H9 (cell line): ENCODE results near the gene CDK17. TPM values are rescaled to one million over a fixed set of nuclear protein-coding genes. Genes with fewer than 3 reads are reported as not detected.

Experiments
- DNase-seq: peaks from one replicate; pipeline ENCODE4 v3.0.0-alpha.2; 2017
- H2AFZ ChIP-seq: one replicate; pipeline ENCODE4 v1.6.1; 2013; ENCODE audit warnings: mild to moderate bottlenecking, low read length, control low read depth, moderate library complexity
- H2AK5ac ChIP-seq: 2 replicates; pipeline ENCODE4 v1.6.1; 2013; ENCODE audit warnings: low read length, control low read depth, mixed read lengths; ENCODE audit not compliant: insufficient read length
- H2BK120ac ChIP-seq: one replicate; pipeline ENCODE4 v1.6.1; 2013; ENCODE audit warnings: low read depth, mild to moderate bottlenecking, low read length, control low read depth, inconsistent platforms; ENCODE audit not compliant: poor library complexity, severe bottlenecking
- H2BK12ac ChIP-seq: 2 replicates; pipeline ENCODE4 v1.6.1; 2013; ENCODE audit warnings: low read length, control low read depth, mixed read lengths, low read depth; ENCODE audit not compliant: insufficient read length
- H2BK15ac ChIP-seq: 2 replicates; pipeline ENCODE4 v1.6.1; 2013; ENCODE audit warnings: low read depth, low read length, control low read depth
- H2BK20ac ChIP-seq: one replicate; pipeline ENCODE4 v1.6.1; 2013; ENCODE audit warnings: low read depth, mild to moderate bottlenecking, low read length, control low read depth, inconsistent platforms; ENCODE audit not compliant: poor library complexity, severe bottlenecking
- H2BK5ac ChIP-seq: 2 replicates; pipeline ENCODE4 v1.6.1; 2013; ENCODE audit warnings: low read length, control low read depth, mixed read lengths; ENCODE audit not compliant: insufficient read length
- H3K14ac ChIP-seq: 2 replicates; pipeline ENCODE4 v1.6.1; 2013; ENCODE audit warnings: low read length, control low read depth; ENCODE audit not compliant: insufficient read depth
- H3K18ac ChIP-seq: 2 replicates; pipeline ENCODE4 v1.6.1; 2013; ENCODE audit warnings: low read depth, mild to moderate bottlenecking, mixed read lengths, low read length, control low read depth; ENCODE audit not compliant: insufficient read length
- H3K23ac ChIP-seq: 2 replicates; pipeline ENCODE4 v1.6.1; 2013; ENCODE audit warnings: low read length, control low read depth, mixed read lengths, low read depth; ENCODE audit not compliant: insufficient read length
- H3K23me2 ChIP-seq: 2 replicates; pipeline ENCODE4 v1.6.1; 2013; ENCODE audit warnings: low read depth, mild to moderate bottlenecking, mixed read lengths, low read length, control low read depth; ENCODE audit not compliant: insufficient read length, poor library complexity, severe bottlenecking
- H3K27ac ChIP-seq: 2 replicates; pipeline ENCODE4 v1.5.1; 2013; ENCODE audit warnings: low read length, control low read depth, mixed read lengths, low read depth; ENCODE audit not compliant: insufficient read length
- H3K27me3 ChIP-seq: 2 replicates; pipeline ENCODE4 v1.6.1; 2013; ENCODE audit warnings: low read length, control low read depth, inconsistent platforms; ENCODE audit not compliant: insufficient read depth
- H3K4ac ChIP-seq: 2 replicates; pipeline ENCODE4 v1.6.1; 2013; ENCODE audit warnings: low read depth, mild to moderate bottlenecking, control low read depth, inconsistent platforms, low read length, moderate library complexity
- H3K4me1 ChIP-seq: 2 replicates; pipeline ENCODE4 v1.6.1; 2013; ENCODE audit warnings: low read length, control low read depth, inconsistent platforms; ENCODE audit not compliant: insufficient read depth
- H3K4me2 ChIP-seq: 2 replicates; pipeline ENCODE4 v1.6.1; 2013; ENCODE audit warnings: low read length, control low read depth, mixed read lengths; ENCODE audit not compliant: insufficient read length, insufficient read depth
- H3K56ac ChIP-seq: 2 replicates; pipeline ENCODE4 v1.6.1; 2013; ENCODE audit warnings: low read depth, mild to moderate bottlenecking, mixed read lengths, low read length, control low read depth; ENCODE audit not compliant: insufficient read length
- H3K79me1 ChIP-seq: 2 replicates; pipeline ENCODE4 v1.6.1; 2013; ENCODE audit warnings: low read depth, mild to moderate bottlenecking, moderate library complexity, low read length, control low read depth, inconsistent platforms; ENCODE audit not compliant: insufficient read depth, poor library complexity, severe bottlenecking
- H3K79me2 ChIP-seq: 2 replicates; pipeline ENCODE4 v1.6.1; 2013; ENCODE audit warnings: low read length, control low read depth, inconsistent platforms; ENCODE audit not compliant: insufficient read depth
- H3K9ac ChIP-seq: 2 replicates; pipeline ENCODE4 v1.6.1; 2013; ENCODE audit warnings: low read length, control low read depth, mixed read lengths; ENCODE audit not compliant: insufficient read length; ENCODE audit errors: extremely low read depth
- H3K9me3 ChIP-seq: one replicate; pipeline ENCODE4 v1.6.1; 2013; ENCODE audit warnings: low read depth, low read length, inconsistent platforms; ENCODE audit not compliant: control insufficient read depth
- H3T11ph ChIP-seq: one replicate; pipeline ENCODE4 v1.6.1; 2013; ENCODE audit warnings: mild to moderate bottlenecking, low read length, control low read depth, inconsistent platforms
- H4K20me1 ChIP-seq: one replicate; pipeline ENCODE4 v1.6.1; 2013; ENCODE audit not compliant: control insufficient read depth, insufficient read length, insufficient read depth
- H4K5ac ChIP-seq: 2 replicates; pipeline ENCODE4 v1.6.1; 2013; ENCODE audit warnings: low read depth, mild to moderate bottlenecking, mixed read lengths, low read length, control low read depth; ENCODE audit not compliant: insufficient read length
- H4K8ac ChIP-seq: replicated peaks from 2 replicates; pipeline ENCODE4 v1.6.1; 2013; ENCODE audit warnings: low read length, control low read depth, mixed read lengths, low read depth; ENCODE audit not compliant: insufficient read length
- H4K91ac ChIP-seq: 2 replicates; pipeline ENCODE4 v1.6.1; 2013; ENCODE audit warnings: low read depth, mild to moderate bottlenecking, moderate library complexity, mixed read lengths, low read length, control low read depth; ENCODE audit not compliant: insufficient read length
- H3K27ac Mint-ChIP-seq, 3 experiments: 2 replicates in 2 of 3; 3 replicates in 1 of 3; pipeline ENCODE4 v1.8.0; 2020 to 2021; ENCODE audit warnings: mixed read lengths in 3 of 3, mild to moderate bottlenecking in 1 of 3, moderate library complexity in 1 of 3
- H3K27me3 Mint-ChIP-seq: 2 replicates; pipeline ENCODE4 v1.8.0; 2021; ENCODE audit warnings: low read depth, mild to moderate bottlenecking, moderate library complexity, mixed read lengths
- H3K36me3 Mint-ChIP-seq, 3 experiments: 2 replicates in 2 of 3; 3 replicates in 1 of 3; pipeline ENCODE4 v1.8.0; 2020 to 2021; ENCODE audit warnings: low read depth in 3 of 3, mixed read lengths in 3 of 3; ENCODE audit not compliant: insufficient read depth in 1 of 3
- H3K4me1 Mint-ChIP-seq, 2 experiments: 2 replicates each; pipeline ENCODE4 v1.8.0; 2020; ENCODE audit warnings: mixed read lengths in 2 of 2
- H3K4me3 Mint-ChIP-seq, 2 experiments: 2 replicates in 1 of 2; 3 replicates in 1 of 2; pipeline ENCODE4 v1.8.0; 2020 to 2021; ENCODE audit warnings: mild to moderate bottlenecking in 2 of 2, mixed read lengths in 2 of 2, moderate library complexity in 1 of 2
- H3K9me3 Mint-ChIP-seq, 2 experiments: 2 replicates in 1 of 2; 3 replicates in 1 of 2; pipeline ENCODE4 v1.8.0; 2020; ENCODE audit warnings: mild to moderate bottlenecking in 2 of 2, mixed read lengths in 2 of 2, moderate library complexity in 1 of 2
- CTCF ChIP-seq: fragments of 200-600 bp; sonication (generic); conservative IDR thresholded peaks from 3 replicates; pipeline ENCODE4 v1.8.0; 2021; ENCODE audit warnings: antibody characterized with exemption, mild to moderate bottlenecking
- WGBS: extraction: QIAGEN DNeasy Blood & Tissue Kit; methylation state at CpG from one replicate; pipeline ENCODE4 v1.1.7; 2013; ENCODE audit warnings: missing lambda C conversion rate, low lambda C conversion rate, mixed read lengths; ENCODE audit not compliant: insufficient read length; ENCODE audit errors: extremely low coverage; 5-methylcytosine and 5-hydroxymethylcytosine counted together
- total RNA-seq: library from RNA; stranded (reverse); gene quantifications from 2 replicates; pipeline ENCODE4 v1.2.1, GENCODE V29; 2021

The CDK17 gene
- total RNA-seq, 1 experiment from 2014 or later: 28.8 TPM

GRCh38 chr12:96425951-96426350 lies 25.7 kb upstream of the CDK17 start:
- H3K9me3 Mint-ChIP-seq: no peaks in the 10 kb centered on the region
- Histone ChIP-seq H3T11ph (no peak overlapping the region), H3K23ac (no peak overlapping the region), H3K4me1 (no peaks in the 10 kb centered on the region; the same call in 1 of the 2 replicates), H3K4me2 (no peak overlapping the region), H2AK5ac (no peak overlapping the region), H2BK120ac (no peak overlapping the region), H2BK20ac (peak overlapping the region; percentile 26), H3K14ac (no peak overlapping the region), H2BK12ac (no peak overlapping the region), H3K27me3 (no peaks in the 10 kb centered on the region), H2AFZ (no peak overlapping the region), H3K79me2 (no peaks in the 10 kb centered on the region), H4K8ac (no peak overlapping the region), H3K9ac (no peak overlapping the region), H2BK5ac (no peak overlapping the region), H3K18ac (no peak overlapping the region), H3K79me1 (no peaks in the 10 kb centered on the region), H3K23me2 (no peaks in the 10 kb centered on the region), H4K20me1 (no peaks in the 10 kb centered on the region), H2BK15ac (no peak overlapping the region), H4K5ac (no peak overlapping the region), H3K9me3 (no peaks in the 10 kb centered on the region), H3K56ac (no peak overlapping the region), H4K91ac (no peak overlapping the region), H3K27ac (no peak overlapping the region), H3K4ac (no peak overlapping the region)
- H3K27me3 Mint-ChIP-seq: no peaks in the 10 kb centered on the region
- no peaks in the 10 kb centered on the region for H3K36me3 Mint-ChIP-seq
- H3K27ac Mint-ChIP-seq: peak overlapping the region in 1 of 3 experiments; percentile 83; a peak in 1 of 7 replicates
- no peak for TF ChIP-seq CTCF
- WGBS: no CpG with 5 or more reads among the region's 3 CpGs
- no peak for DNase-seq
- H3K4me3 Mint-ChIP-seq: no peak overlapping the region
- H3K4me1 Mint-ChIP-seq: peaks cover 7 to 15% of the 10 kb centered on the region in 2 experiments
